Cardiac muscle cell (in vitro differentiated cells and primary cell): ENCODE results near the gene PPP1CB. TPM values are rescaled to one million over a fixed set of nuclear protein-coding genes. Genes with fewer than 3 reads are reported as not detected.

ENCODE experiments used
- DNase-seq, 2 donors: peaks; one replicate each; pipeline versions ENCODE4 v3.0.0 to v3.0.0-alpha.2; 2010 to 2017; ENCODE audit warnings: low read depth in 1 of 2, low spot score in 1 of 2
- H3K27ac ChIP-seq: fragments of 200-600 bp; sonication (generic); 2 replicates; pipeline ENCODE4 v1.5.1; 2016
- H3K27me3 ChIP-seq: fragments of 200-600 bp; sonication (generic); 2 replicates; pipeline ENCODE4 v1.6.0; 2016; ENCODE audit warnings: control low read depth
- H3K36me3 ChIP-seq: fragments of 200-600 bp; sonication (generic); 2 replicates; pipeline ENCODE4 v1.5.1; 2016; ENCODE audit warnings: control low read depth
- H3K4me1 ChIP-seq: fragments of 200-600 bp; sonication (generic); 2 replicates; pipeline ENCODE4 v1.8.1; 2017; ENCODE audit warnings: low read depth, mild to moderate bottlenecking, mixed run types
- H3K4me3 ChIP-seq: fragments of 200-600 bp; sonication (generic); 2 replicates; pipeline ENCODE4 v1.5.1; 2016; ENCODE audit warnings: mild to moderate bottlenecking
- H3K9me3 ChIP-seq: fragments of 200-600 bp; sonication (generic); 2 replicates; pipeline ENCODE4 v1.5.1; 2017; ENCODE audit warnings: low read depth, mild to moderate bottlenecking, control low read depth
- CTCF ChIP-seq: IDR thresholded peaks from 2 replicates; pipeline ENCODE4 v1.5.1; 2012; ENCODE audit warnings: low read depth, mild to moderate bottlenecking, low read length
- polyA plus RNA-seq: library from polyadenylated mRNA; unstranded; fragments of >200 nt; fragmentation: Nextera tagmentation; extraction: Ambion mirVana; gene quantifications from 2 replicates; pipeline ENCODE4 v1.2.1, GENCODE V29; 2016
- total RNA-seq: library from RNA; depleted of rRNA; stranded (reverse); fragments of >200 nt; gene quantifications from 2 replicates; pipeline ENCODE4 v1.2.3, GENCODE V29; 2016

PPP1CB gene
- total RNA-seq (131 and 161 TPM in 2 replicates), polyA plus RNA-seq (140 and 198 TPM in 2 replicates)

- H3K4me3 ChIP-seq, result peak within 1 kb of the TSS; percentile 85
- peak; percentile 97 to 98 for DNase-seq
- TF ChIP-seq CTCF, result peak; percentile 30
- peaks cover 32% of the 10 kb centered on the region for H3K4me1 ChIP-seq
- H3K36me3 ChIP-seq, result no peaks in the 10 kb centered on the region
- no peaks in the 10 kb centered on the region for H3K9me3 ChIP-seq
- peak within 1 kb of the TSS; percentile 98 for H3K27ac ChIP-seq
- no peaks in the 10 kb centered on the region for H3K27me3 ChIP-seq
Observed at GRCh38 chr2:28751252-28751955, at the start of gene PPP1CB. PPP1CB (plus strand) TSS chr2:28751830; CDS start chr2:28752125, 295 bp downstream.

- Histone ChIP-seq H3K9me3 (no peaks in the 10 kb centered on the region), H3K4me1 (no peaks in the 10 kb centered on the region), H3K27me3 (no peaks in the 10 kb centered on the region), H3K36me3 (no peaks in the 10 kb centered on the region), H3K4me3 (no peak overlapping the region), H3K27ac (peak overlapping the region; percentile 72)
- TF ChIP-seq CTCF, result no peak
- no peak for DNase-seq
Observed at GRCh38 chr2:28702415-28702861, 49.2 kb upstream of the PPP1CB start.

- no peaks in the 10 kb centered on the region for H3K4me1 ChIP-seq
- peak overlapping the region; percentile 72 for H3K27ac ChIP-seq
- no peaks in the 10 kb centered on the region for H3K9me3 ChIP-seq
- H3K27me3 ChIP-seq, result no peaks in the 10 kb centered on the region
- H3K36me3 ChIP-seq, result no peaks in the 10 kb centered on the region
- TF ChIP-seq CTCF, result no peak
- no peak for DNase-seq
- no peak overlapping the region for H3K4me3 ChIP-seq
Observed at GRCh38 chr2:28702878-28703277, 48.8 kb upstream of the PPP1CB start.

- peaks cover 9% of the 10 kb centered on the region for H3K4me1 ChIP-seq
- no peaks in the 10 kb centered on the region for H3K9me3 ChIP-seq
- H3K36me3 ChIP-seq, result no peaks in the 10 kb centered on the region
- H3K27me3 ChIP-seq, result no peaks in the 10 kb centered on the region
- H3K4me3 ChIP-seq, result no peak overlapping the region
- H3K27ac ChIP-seq, result no peak overlapping the region
- DNase-seq, result no peak
- TF ChIP-seq CTCF, result no peak
Observed at GRCh38 chr2:28704621-28705020, 47.0 kb upstream of the PPP1CB start.

GRCh38 chr2:28705751-28706440 lies 45.7 kb upstream of the PPP1CB start:
- H3K27ac ChIP-seq, result no peak overlapping the region
- no peaks in the 10 kb centered on the region for H3K9me3 ChIP-seq
- no peak for DNase-seq
- no peaks in the 10 kb centered on the region for H3K36me3 ChIP-seq
- no peaks in the 10 kb centered on the region for H3K27me3 ChIP-seq
- no peak overlapping the region for H3K4me3 ChIP-seq
- H3K4me1 ChIP-seq, result peaks cover 14% of the 10 kb centered on the region
- no peak for TF ChIP-seq CTCF
